T-helper 9 cell (primary cell): ENCODE results near the gene ACTC1.

ENCODE experiments used
- DNase-seq: peaks from one replicate; pipeline ENCODE4 v3.0.0-alpha.2; 2020

The ACTC1 gene

GRCh38 chr15:34799149-34800101 lies 4.1 kb upstream of the ACTC1 start:
- DNase-seq, result no peak

- DNase-seq, result no peak
Observed at GRCh38 chr15:34796847-34797435, 1.6 kb upstream of the ACTC1 start.

GRCh38 chr15:34794590-34795206 lies 651 bp downstream of the ACTC1 start:
- no peak for DNase-seq

- DNase-seq, result no peak
Observed at GRCh38 chr15:34793901-34794300, 1.4 kb downstream of the ACTC1 start.

- DNase-seq, result no peak
Observed at GRCh38 chr15:34793071-34793470, 2.3 kb downstream of the ACTC1 start.

GRCh38 chr15:34791701-34792100 lies 3.6 kb downstream of the ACTC1 start:
- no peak for DNase-seq

GRCh38 chr15:34790121-34790520 lies 5.2 kb downstream of the ACTC1 start:
- no peak for DNase-seq

- no peak for DNase-seq
Observed at GRCh38 chr15:34789326-34789725, 6.0 kb downstream of the ACTC1 start.

- DNase-seq, result no peak
Observed at GRCh38 chr15:34786206-34786605, 9.1 kb downstream of the ACTC1 start.

GRCh38 chr15:34783991-34784390 lies 11.4 kb downstream of the ACTC1 start:
- no peak for DNase-seq

GRCh38 chr15:34783431-34783830 lies 11.9 kb downstream of the ACTC1 start:
- no peak for DNase-seq

GRCh38 chr15:34782901-34783300 lies 12.4 kb downstream of the ACTC1 start:
- DNase-seq, result no peak

- DNase-seq, result no peak
Observed at GRCh38 chr15:34780725-34781124, 14.6 kb downstream of the ACTC1 start.

GRCh38 chr15:34776606-34777105 lies 18.7 kb downstream of the ACTC1 start:
- DNase-seq, result no peak

GRCh38 chr15:34773917-34774316 lies 21.4 kb downstream of the ACTC1 start:
- no peak for DNase-seq

GRCh38 chr15:34773013-34773412 lies 22.3 kb downstream of the ACTC1 start:
- no peak for DNase-seq

- DNase-seq, result no peak
Observed at GRCh38 chr15:34772312-34772711, 23.0 kb downstream of the ACTC1 start.

- DNase-seq, result no peak
Observed at GRCh38 chr15:34769711-34770110, 25.6 kb downstream of the ACTC1 start.

GRCh38 chr15:34768530-34768929 lies 26.8 kb downstream of the ACTC1 start:
- DNase-seq, result no peak

- no peak for DNase-seq
Observed at GRCh38 chr15:34765741-34766140, 29.6 kb downstream of the ACTC1 start.

GRCh38 chr15:34760909-34761308 lies 34.4 kb downstream of the ACTC1 start:
- no peak for DNase-seq

GRCh38 chr15:34759992-34760391 lies 35.4 kb downstream of the ACTC1 start:
- no peak for DNase-seq

GRCh38 chr15:34759347-34759746 lies 36.0 kb downstream of the ACTC1 start:
- DNase-seq, result no peak

- DNase-seq, result no peak
Observed at GRCh38 chr15:34757262-34757661, 38.1 kb downstream of the ACTC1 start.
